ENCODE results near the gene DYNLT1.

Gene DYNLT1

DNA sequence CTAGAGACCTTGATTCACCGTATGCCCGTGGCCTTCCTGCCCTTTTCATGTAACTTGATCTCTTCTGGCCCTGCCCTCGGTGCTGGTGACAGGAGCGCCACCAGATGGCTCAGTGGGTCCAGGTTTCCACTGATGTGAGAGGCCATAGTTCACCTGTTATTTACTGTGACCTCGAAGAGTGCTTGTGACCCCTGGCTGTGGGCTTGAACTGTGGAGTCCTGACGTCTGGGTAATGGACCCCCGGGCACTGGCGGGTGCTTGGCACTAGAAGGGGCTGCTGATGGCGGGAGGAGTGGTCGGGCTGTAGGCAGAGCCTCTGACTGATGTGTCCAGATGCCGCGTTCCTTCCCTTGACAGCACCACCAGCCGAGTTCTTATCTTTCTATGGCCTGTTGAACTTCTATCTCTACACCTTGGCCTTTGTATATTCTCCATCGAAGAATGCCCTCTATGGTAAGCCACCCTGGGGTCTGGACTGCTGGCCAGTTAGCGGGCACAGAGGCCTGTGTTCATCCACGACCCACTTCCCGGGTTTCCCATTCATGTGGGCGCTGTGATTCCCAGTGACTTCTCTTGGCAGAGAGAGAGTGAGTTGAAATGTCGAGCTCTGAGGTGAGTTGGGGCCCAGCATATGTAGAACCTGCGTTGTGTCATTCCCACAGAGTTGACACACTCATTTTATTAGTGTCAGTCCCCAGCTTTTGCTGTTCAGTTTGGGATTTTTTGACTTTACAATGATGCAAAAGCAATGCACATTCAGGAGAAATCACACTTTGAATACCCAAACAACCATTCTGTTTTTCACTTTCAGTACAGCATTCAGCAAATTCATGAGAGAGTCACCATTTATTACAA is 14.9 kb downstream of the DYNLT1 start:
- TF ChIP-seq JUND (IDR thresholded peaks at IDR 0.05; ENCODE audit: low read depth), result no peak
- in situ Hi-C loops (cut with HindIII; ENCODE audit: low pct_unique_long_range_greater_than_20kb, low sequenced_read_pairs), result no loop called here
- DNase-seq (ENCODE audit: low read depth in 1 of 2, low spot score in 1 of 2), result no peak

DNA sequence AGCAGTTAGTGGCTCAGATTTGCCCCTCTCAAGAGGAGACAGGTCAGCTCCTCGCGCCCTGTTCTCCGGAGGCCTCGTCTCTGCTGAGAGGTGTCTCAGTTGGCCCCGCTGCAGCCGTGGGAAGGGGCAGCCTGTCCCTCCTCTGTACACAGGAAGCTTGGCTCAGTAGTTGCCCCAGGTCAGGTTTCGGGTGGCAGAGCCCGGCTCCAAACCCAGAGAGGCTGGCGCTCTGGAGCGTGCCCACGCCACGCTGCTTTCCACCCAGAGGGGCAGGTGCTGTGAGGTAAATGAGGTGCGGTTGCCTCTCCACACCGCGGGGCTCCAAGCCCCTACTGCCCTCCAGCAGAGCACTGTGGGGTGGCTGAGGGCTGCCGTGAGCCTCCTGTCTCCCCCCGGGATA is 16.0 kb downstream of the DYNLT1 start:
- DNase-seq (ENCODE audit: low read depth in 1 of 2, low spot score in 1 of 2), result no peak
- in situ Hi-C loops (cut with HindIII; ENCODE audit: low pct_unique_long_range_greater_than_20kb, low sequenced_read_pairs), result no loop called here
- no peak for TF ChIP-seq JUND (IDR thresholded peaks at IDR 0.05; ENCODE audit: low read depth)

DNA sequence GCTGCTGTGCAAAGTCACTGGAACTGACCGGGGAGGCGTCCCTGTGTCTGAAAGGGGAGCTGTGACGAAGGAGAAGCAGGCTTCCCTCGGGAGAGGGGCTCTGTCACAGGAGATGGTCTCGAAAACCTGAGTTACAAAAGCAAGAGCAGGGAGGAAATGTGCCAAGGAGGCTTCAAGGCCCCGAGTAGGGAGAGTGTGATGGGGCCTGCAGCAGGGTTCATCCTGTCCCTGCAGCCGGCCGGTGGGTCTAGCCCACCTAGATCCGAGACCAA is 16.7 kb downstream of the DYNLT1 start:
- no peak for DNase-seq (ENCODE audit: low read depth in 1 of 2, low spot score in 1 of 2)
- in situ Hi-C loops (cut with HindIII; ENCODE audit: low pct_unique_long_range_greater_than_20kb, low sequenced_read_pairs), result no loop called here
- no peak for TF ChIP-seq JUND (IDR thresholded peaks at IDR 0.05; ENCODE audit: low read depth)

DNA sequence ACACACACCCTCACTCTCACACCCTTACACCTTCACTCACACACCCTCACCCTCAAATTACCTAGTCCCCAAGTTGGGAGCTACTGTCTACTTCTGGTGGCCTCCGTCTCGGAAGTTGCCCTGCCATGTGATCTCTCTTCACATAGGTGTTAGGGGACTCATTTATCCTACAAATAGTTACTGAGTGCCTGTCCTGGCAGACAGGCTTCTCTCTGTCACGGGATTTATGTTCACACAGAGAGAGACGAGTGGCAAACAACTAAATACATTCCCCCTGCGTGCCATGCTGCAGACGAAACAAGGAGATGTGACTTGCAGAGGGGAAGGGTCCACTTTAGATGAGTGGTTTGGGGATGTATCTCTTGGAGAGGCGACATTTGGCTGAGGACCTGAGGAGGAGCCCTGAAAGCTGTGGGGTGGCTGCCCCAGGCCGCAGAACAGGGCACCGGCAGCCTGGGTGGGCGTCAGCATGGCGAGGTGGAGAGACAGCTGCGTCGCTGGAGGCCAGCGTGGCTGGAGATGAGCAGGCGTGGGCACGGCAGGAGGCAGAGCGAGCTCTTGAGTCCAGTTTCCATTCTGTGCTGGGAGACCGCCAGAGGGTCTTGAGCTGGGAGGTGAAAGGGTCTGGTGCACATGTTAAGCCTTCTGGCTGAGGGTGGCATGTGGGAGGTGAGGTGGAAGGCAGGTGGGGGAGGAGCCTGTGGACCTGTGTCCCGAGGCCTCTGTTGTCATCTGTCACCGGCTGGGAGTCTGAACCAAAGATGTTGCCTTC is 17.2 kb downstream of the DYNLT1 start:
- no peak for DNase-seq (ENCODE audit: low read depth in 1 of 2, low spot score in 1 of 2)
- in situ Hi-C loops (cut with HindIII; ENCODE audit: low pct_unique_long_range_greater_than_20kb, low sequenced_read_pairs), result no loop called here
- no peak for TF ChIP-seq JUND (IDR thresholded peaks at IDR 0.05; ENCODE audit: low read depth)

DNA sequence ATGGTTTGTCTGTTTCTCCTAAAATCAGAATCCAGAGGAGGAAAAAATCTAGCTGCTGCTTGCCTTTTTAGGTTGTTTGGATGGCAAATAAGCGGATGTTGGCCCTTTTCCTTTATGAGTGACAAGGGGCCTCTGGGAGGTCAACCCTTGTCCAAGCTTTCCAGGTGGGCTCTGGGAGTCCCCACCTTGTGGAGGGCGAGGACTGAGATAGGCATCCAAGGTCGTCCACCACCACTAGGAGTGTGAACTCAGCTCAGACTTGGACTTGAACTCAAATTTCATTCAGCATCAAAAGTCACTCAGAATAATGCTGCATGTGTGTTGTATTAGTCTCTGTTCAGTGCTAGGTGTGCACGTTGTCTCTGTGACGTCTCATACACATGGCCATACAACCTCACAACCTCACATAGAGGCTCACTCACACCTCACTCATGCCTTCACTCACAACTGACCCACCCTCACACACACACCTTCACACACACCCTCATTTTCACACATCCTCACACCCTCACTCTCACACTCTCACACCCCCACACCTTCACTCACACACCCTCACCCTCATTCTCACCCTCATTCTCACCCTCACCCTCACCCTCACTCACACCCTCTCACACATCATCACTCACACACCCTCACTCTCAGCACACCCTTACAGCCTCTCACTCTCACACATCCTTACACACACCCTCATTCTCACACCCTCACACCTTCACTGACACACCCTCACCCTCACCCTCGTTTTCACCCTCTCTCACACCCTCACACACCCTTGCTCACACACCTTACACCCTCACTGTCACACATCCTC is 18.0 kb downstream of the DYNLT1 start:
- no peak for TF ChIP-seq JUND (IDR thresholded peaks at IDR 0.05; ENCODE audit: low read depth)
- in situ Hi-C loops (cut with HindIII; ENCODE audit: low pct_unique_long_range_greater_than_20kb, low sequenced_read_pairs), result no loop called here
- no peak for DNase-seq (ENCODE audit: low read depth in 1 of 2, low spot score in 1 of 2)

DNA sequence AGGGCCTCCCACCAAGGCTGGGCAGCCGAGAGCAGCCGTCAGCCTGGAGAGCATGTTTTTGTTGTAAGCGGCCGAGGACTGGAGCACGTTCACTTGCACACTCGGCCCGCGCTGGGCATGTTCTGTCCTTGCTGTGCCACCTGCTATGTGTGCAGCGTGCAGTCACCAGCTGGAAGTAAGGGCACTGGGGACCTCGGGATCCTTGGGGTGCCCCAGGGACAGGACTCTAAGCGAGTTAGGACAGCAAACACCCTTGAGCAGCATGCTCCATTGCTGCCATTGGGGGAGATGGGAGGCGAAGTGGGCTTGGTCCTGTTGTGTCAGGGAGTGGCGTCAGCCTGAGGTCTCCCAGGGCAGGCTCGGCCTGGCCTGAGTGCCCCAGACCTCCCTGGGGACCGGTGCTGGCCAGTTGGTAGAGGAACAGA is 18.6 kb downstream of the DYNLT1 start:
- in situ Hi-C loops (cut with HindIII; ENCODE audit: low pct_unique_long_range_greater_than_20kb, low sequenced_read_pairs), result no loop called here
- no peak for DNase-seq (ENCODE audit: low read depth in 1 of 2, low spot score in 1 of 2)
- no peak for TF ChIP-seq JUND (IDR thresholded peaks at IDR 0.05; ENCODE audit: low read depth)

DNA sequence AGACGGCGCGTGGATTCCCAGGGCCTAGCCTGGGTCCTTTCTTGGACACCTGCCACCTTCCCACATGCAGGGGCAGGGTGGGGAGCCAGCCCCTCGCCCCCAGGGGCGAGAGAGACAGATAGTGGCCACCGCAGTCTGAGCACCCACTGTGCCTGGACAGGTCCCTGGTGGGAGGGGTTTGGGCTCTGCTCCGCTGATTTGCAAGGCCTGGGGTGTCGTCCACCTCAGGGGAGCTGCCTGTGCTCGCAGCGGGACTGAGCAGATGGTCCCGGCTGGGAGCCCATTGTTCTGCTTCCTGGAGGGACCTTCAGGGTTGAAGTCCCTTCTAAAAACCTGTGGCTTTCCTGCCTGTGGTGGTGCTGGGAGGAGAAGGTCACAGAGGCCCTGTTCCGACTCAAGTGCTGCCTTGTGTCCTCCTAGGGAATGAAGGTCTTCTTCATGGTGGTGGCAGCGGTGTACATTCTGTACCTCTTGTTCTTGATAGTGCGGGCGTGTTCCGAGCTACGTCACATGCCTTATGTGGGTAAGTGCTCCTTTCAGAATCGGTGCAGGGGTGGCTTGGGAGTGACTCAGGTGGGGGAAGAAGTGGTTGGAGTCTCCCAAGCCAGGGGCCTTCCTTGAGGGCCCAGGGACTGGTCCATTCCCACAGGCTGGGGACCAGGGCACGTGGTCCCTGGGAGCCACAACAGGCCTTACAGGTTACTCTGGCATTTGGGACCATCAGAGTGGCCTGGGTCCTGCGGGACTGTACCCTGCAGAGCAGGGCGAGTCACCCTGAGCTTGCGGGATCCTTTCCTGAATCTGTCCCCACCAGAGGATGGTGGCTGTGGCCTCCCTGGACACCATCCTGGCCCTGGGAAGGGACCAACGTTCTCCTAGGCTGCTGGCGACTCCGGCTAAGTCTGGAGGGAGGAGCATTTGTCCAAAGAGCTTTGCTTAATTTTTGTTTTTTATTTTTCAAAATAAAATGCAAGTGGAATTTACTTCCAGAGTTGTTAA is 19.6 kb downstream of the DYNLT1 start:
- in situ Hi-C loops (cut with HindIII; ENCODE audit: low pct_unique_long_range_greater_than_20kb, low sequenced_read_pairs), result no loop called here
- TF ChIP-seq JUND (IDR thresholded peaks at IDR 0.05; ENCODE audit: low read depth), result no peak
- no peak for DNase-seq (ENCODE audit: low read depth in 1 of 2, low spot score in 1 of 2)

DNA sequence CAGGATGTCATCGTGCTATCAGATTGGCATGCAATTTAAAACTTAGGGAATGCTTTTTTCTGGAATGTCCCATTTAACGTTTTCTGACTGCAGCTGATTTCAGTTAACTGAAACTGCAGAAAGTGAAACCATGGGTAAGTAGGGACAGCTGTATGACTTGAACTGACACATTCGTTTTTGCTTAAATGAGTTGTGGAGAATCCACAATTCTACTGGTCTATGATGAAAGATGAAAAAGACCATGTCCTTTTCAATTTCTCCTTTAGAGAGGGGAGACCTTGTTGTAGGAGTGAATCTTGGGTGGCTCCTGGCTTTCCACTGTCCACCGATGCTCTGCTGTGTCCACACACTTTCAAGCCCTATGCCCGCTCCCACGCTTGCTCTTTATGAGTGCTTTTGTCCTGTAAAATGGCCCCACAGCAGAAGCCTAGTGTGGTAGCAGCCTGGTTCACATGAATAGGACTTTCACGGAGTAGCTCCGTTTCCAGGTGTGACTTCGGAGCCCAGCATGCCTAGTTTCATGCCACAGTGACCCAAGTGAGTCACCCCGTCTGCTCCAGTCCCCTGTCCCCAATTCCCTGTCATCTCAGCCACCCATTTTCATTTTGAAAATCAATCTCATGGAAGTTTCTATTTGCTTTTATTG is 21.9 kb downstream of the DYNLT1 start:
- DNase-seq (ENCODE audit: low read depth in 1 of 2, low spot score in 1 of 2), result no peak
- in situ Hi-C loops (cut with HindIII; ENCODE audit: low pct_unique_long_range_greater_than_20kb, low sequenced_read_pairs), result no loop called here
- TF ChIP-seq JUND (IDR thresholded peaks at IDR 0.05; ENCODE audit: low read depth), result no peak

DNA sequence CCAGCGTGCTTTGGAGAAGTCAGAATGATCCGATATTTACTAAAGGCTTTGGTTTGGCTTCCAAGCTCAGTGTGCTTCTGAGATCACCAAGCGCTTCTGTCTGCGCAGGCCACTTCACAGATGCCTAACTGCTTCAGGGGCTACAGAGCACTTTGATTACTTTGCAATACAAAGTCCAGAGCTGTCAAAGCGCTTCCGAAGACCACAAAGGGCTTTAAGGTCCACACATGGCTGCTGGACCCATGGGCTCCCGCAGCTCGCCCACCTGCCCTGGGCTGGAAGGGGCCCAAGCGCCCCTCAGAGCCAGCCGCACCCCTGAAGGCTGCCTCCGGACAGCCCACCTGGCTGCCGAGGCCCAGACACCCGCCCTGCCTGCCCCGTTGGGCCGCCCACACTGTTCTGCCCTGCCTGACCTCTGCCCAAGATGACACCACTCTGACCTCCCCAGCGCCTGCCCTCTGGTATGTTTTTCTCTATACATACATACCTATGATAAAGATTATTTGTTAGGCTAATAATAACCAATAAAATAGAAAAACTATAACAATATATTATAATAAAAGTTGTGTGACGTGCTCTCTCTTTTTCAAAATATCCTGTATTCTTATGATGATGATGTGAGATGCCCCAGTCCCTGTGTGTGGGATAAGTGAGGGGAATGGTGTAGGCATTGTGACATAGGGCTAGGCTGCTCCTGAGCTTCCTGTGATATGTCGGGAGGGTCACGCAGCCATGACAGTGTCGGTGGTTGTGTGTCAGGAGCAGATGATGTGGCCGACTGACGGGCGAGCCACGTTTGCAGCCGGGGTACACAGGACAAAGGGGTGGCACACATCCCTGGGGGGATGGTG is 22.6 kb downstream of the DYNLT1 start:
- TF ChIP-seq JUND (IDR thresholded peaks at IDR 0.05; ENCODE audit: low read depth), result no peak
- no peak for DNase-seq (ENCODE audit: low read depth in 1 of 2, low spot score in 1 of 2)
- in situ Hi-C loops (cut with HindIII; ENCODE audit: low pct_unique_long_range_greater_than_20kb, low sequenced_read_pairs), result no loop called here

DNA sequence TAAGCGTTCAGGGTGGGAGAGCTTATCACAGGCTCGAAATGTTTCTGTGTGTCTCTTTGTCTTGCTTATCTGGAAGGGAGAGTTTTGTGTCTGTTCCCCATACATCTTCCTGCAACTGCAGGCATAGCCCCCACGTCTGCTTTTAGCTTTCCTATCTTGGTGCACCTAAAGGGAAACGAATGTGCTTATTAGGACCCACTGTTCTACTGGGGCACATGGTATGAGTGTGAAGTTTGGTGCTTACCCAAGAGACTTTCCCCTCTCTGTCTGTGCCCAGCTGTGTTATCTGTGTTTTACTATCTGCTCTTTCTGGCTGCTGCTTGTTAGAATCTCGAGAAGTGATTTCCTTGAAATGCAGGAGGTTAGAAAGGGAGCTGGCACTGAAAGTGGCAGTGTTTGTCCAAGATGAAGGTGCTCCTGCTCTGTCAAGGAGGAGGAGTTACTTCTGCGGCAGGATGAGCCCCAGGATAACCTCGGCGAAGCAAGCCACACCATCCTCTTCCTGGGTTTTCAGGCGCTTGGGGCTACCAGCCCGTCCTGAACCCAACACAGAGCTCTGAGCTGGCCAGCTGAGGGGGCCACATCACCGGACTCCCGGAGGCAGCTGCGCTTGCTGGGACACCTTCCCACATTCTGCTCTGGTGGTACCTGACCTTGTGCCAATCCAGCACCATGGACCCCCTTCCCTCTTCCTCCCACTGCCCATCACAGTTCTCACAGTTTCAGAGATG is 23.4 kb downstream of the DYNLT1 start:
- no peak for TF ChIP-seq JUND (IDR thresholded peaks at IDR 0.05; ENCODE audit: low read depth)
- DNase-seq (ENCODE audit: low read depth in 1 of 2, low spot score in 1 of 2), result no peak
- in situ Hi-C loops (cut with HindIII; ENCODE audit: low pct_unique_long_range_greater_than_20kb, low sequenced_read_pairs), result no loop called here

All from T47D (cell line).